Neural cell (in vitro differentiated cells): ENCODE data around the gene MYO1D. TPM values are rescaled to one million over a fixed set of nuclear protein-coding genes. Genes with fewer than 3 reads are reported as not detected.

Experiments used
- H2AFZ ChIP-seq: fragments of 200-600, 300-800 bp; sonication (generic), shearing (Covaris generic); 2 replicates; pipeline ENCODE4 v1.6.0; 2014; ENCODE audit warnings: low read depth, mild to moderate bottlenecking, antibody characterized with exemption, low read length, moderate library complexity
- H3F3A ChIP-seq: fragments of 200-600 bp; shearing (Covaris generic); 2 replicates; pipeline ENCODE4 v1.6.1; 2016; ENCODE audit warnings: mild to moderate bottlenecking, moderate library complexity, mixed read lengths, antibody characterized with exemption, low read length; ENCODE audit not compliant: insufficient read depth, poor library complexity, severe bottlenecking
- H3K27ac ChIP-seq: fragments of 200-600, 300-800 bp; sonication (generic), shearing (Covaris generic); 2 replicates; pipeline ENCODE4 v1.5.1; 2014; ENCODE audit warnings: mild to moderate bottlenecking, low read length, moderate library complexity
- H3K27me3 ChIP-seq: fragments of 300-800, 200-600 bp; sonication (generic), shearing (Covaris generic); 2 replicates; pipeline ENCODE4 v1.6.0; 2014; ENCODE audit warnings: mild to moderate bottlenecking, low read depth, low read length, moderate library complexity; ENCODE audit not compliant: insufficient read depth
- H3K36me3 ChIP-seq: fragments of 300-800, 200-600 bp; sonication (generic), shearing (Covaris generic); 2 replicates; pipeline ENCODE4 v1.5.1; 2014; ENCODE audit warnings: mild to moderate bottlenecking, antibody characterized with exemption, low read length, moderate library complexity; ENCODE audit not compliant: insufficient read depth
- H3K4me2 ChIP-seq: fragments of 300-800, 200-600 bp; sonication (generic), shearing (Covaris generic); 2 replicates; pipeline ENCODE4 v1.6.0; 2014; ENCODE audit warnings: mild to moderate bottlenecking, low read length
- H3K4me3 ChIP-seq: fragments of 300-800, 200-600 bp; sonication (generic), shearing (Covaris generic); 2 replicates; pipeline ENCODE4 v1.5.1; 2014; ENCODE audit warnings: mild to moderate bottlenecking, low read length, moderate library complexity
- H3K79me2 ChIP-seq: fragments of 200-600 bp; shearing (Covaris generic); replicated peaks from 2 replicates; pipeline ENCODE4 v1.6.0; 2014; ENCODE audit warnings: mild to moderate bottlenecking, low read length, moderate library complexity; ENCODE audit not compliant: insufficient read depth
- H3K9ac ChIP-seq: fragments of 300-800, 200-600 bp; sonication (generic), shearing (Covaris generic); 2 replicates; pipeline ENCODE4 v1.6.1; 2016; ENCODE audit warnings: mild to moderate bottlenecking, low read length, mixed read lengths
- H3K9me2 ChIP-seq: fragments of 200-600 bp; shearing (Covaris generic); 2 replicates; pipeline ENCODE4 v1.6.1; 2016; ENCODE audit warnings: mild to moderate bottlenecking, low read length, mixed read lengths; ENCODE audit not compliant: insufficient read depth
- H3K9me3 ChIP-seq: fragments of 200-600, 300-800 bp; sonication (generic), shearing (Covaris generic); 2 replicates; pipeline ENCODE4 v1.6.1; 2016; ENCODE audit warnings: mild to moderate bottlenecking, mixed run types, low read length, moderate library complexity, mixed read lengths
- H4K20me1 ChIP-seq: fragments of 200-600 bp; shearing (Covaris generic); 2 replicates; pipeline ENCODE4 v1.6.1; 2016; ENCODE audit warnings: mild to moderate bottlenecking, mixed run types; ENCODE audit not compliant: insufficient read depth
- CTCF ChIP-seq: fragments of 450-650 bp; IDR thresholded peaks from 2 replicates; pipeline ENCODE4 v1.5.1; 2014; ENCODE audit warnings: antibody characterized with exemption, mild to moderate bottlenecking, moderate library complexity; ENCODE audit not compliant: poor library complexity, severe bottlenecking
- EP300 ChIP-seq: fragments of 450-650 bp; conservative IDR thresholded peaks from 2 replicates; pipeline ENCODE4 v1.6.1; 2014; ENCODE audit warnings: antibody characterized with exemption, mild to moderate bottlenecking, moderate library complexity; ENCODE audit not compliant: poor library complexity, severe bottlenecking
- EZH2 ChIP-seq: fragments of 200-600, 300-800 bp; shearing (Covaris generic), sonication (generic); IDR thresholded peaks from 2 replicates; pipeline ENCODE4 v1.6.1; 2014; ENCODE audit warnings: antibody characterized with exemption, low read length, borderline replicate concordance, mild to moderate bottlenecking; ENCODE audit not compliant: insufficient read depth, poor library complexity, severe bottlenecking
- MXI1 ChIP-seq: fragments of 450-650 bp; conservative IDR thresholded peaks from 2 replicates; pipeline ENCODE4 v1.6.1; 2014; ENCODE audit warnings: antibody characterized with exemption, mild to moderate bottlenecking; ENCODE audit not compliant: poor library complexity, severe bottlenecking
- POLR2AphosphoS5 ChIP-seq: IDR thresholded peaks from 2 replicates; pipeline ENCODE4 v1.6.1; 2012
- RAD21 ChIP-seq: fragments of 450-650 bp; conservative IDR thresholded peaks from 2 replicates; pipeline ENCODE4 v1.6.1; 2014; ENCODE audit warnings: antibody characterized with exemption, mild to moderate bottlenecking, moderate library complexity
- REST ChIP-seq: IDR thresholded peaks from 2 replicates; pipeline ENCODE4 v1.6.1; 2012; ENCODE audit warnings: borderline replicate concordance
- SMC3 ChIP-seq: fragments of 450-650 bp; conservative IDR thresholded peaks from 2 replicates; pipeline ENCODE4 v1.6.1; 2014; ENCODE audit warnings: antibody characterized with exemption, mild to moderate bottlenecking, moderate library complexity; ENCODE audit not compliant: poor library complexity
- TAF1 ChIP-seq: IDR thresholded peaks from 2 replicates; pipeline ENCODE4 v1.6.1; 2012; ENCODE audit warnings: low read depth
- polyA plus RNA-seq: library from polyadenylated mRNA; depleted of rRNA; stranded (reverse); fragments of >200 nt; gene quantifications from 2 replicates; pipeline ENCODE4 v1.2.3, GENCODE V29; 2014

The MYO1D gene
- polyA plus RNA-seq, 1 donor from 2014 or later: 10.7 TPM

DNA sequence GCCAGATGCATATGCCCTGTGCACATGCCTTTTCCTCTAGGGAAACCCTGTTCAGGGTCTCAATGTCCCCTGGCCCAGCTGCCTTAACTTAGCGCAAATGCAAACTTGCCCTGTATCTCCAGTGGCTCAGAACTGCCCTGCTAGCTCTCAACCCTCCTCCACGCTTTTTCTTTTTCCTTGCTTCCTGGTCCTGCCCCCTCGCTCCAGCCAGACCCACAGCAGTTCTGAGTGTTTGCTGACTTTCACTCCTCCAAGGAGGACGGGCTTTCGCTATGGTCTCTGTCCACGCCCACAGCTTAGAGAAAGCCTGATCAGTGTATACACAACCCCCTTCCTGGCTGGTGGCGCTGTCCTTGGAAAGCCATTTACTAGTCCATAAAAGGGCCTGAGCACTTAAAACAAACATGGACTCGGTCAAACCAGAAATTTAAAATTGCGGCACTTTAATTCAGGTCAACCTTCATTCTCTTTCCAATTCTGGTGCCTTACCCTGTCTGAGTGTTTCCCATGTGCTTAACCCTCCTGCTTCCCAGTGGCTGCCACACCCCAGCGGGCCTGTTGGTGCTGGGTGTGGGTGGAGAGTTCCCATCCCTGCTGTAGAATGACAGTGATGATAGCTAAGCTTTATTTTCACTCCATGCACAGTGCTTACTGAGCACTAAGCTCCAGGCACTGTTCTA lies 35.4 kb upstream of the MYO1D start:
- no peak overlapping the region for H3K9ac ChIP-seq
- no peaks in the 10 kb centered on the region for H3K9me3 ChIP-seq
- no peak overlapping the region for H3K4me2 ChIP-seq
- H3K27ac ChIP-seq: no peak overlapping the region
- H3K27me3 ChIP-seq: no peaks in the 10 kb centered on the region
- no peaks in the 10 kb centered on the region for H3F3A ChIP-seq
- H3K36me3 ChIP-seq: no peaks in the 10 kb centered on the region
- no peak for TF ChIP-seq MXI1
- no peak for TF ChIP-seq EZH2
- TF ChIP-seq EP300: no peak
- TF ChIP-seq POLR2AphosphoS5: no peak
- TF ChIP-seq CTCF: no peak
- TF ChIP-seq SMC3: no peak
- no peak for TF ChIP-seq RAD21
- no peak for TF ChIP-seq TAF1
- no peak for TF ChIP-seq REST
- no peak overlapping the region for H2AFZ ChIP-seq
- H4K20me1 ChIP-seq: no peaks in the 10 kb centered on the region
- H3K9me2 ChIP-seq: no peaks in the 10 kb centered on the region
- no peak overlapping the region for H3K4me3 ChIP-seq
- no peaks in the 10 kb centered on the region for H3K79me2 ChIP-seq

GRCh38 chr17:32910769-32911168 lies 33.8 kb upstream of the MYO1D start:
- H3K9me3 ChIP-seq: no peaks in the 10 kb centered on the region
- TF ChIP-seq EZH2 (no peak), SMC3 (no peak), POLR2AphosphoS5 (no peak), REST (no peak), CTCF (no peak), RAD21 (no peak), EP300 (no peak), TAF1 (no peak), MXI1 (no peak)
- H3K36me3 ChIP-seq: no peaks in the 10 kb centered on the region
- H2AFZ ChIP-seq: no peak overlapping the region
- H3F3A ChIP-seq: no peaks in the 10 kb centered on the region
- no peak overlapping the region for H3K9ac ChIP-seq
- H4K20me1 ChIP-seq: no peaks in the 10 kb centered on the region
- H3K4me2 ChIP-seq: no peak overlapping the region
- no peaks in the 10 kb centered on the region for H3K79me2 ChIP-seq
- no peaks in the 10 kb centered on the region for H3K27me3 ChIP-seq
- H3K4me3 ChIP-seq: no peak overlapping the region
- no peak overlapping the region for H3K27ac ChIP-seq
- H3K9me2 ChIP-seq: no peaks in the 10 kb centered on the region
